ENCODE measurements around the gene DDI2. TPM values are rescaled to one million over a fixed set of nuclear protein-coding genes. Genes with fewer than 3 reads are reported as not detected.

Gene DDI2
- polyA plus RNA-seq, 1 donor from 2014 or later, result 3.8 TPM

DNA sequence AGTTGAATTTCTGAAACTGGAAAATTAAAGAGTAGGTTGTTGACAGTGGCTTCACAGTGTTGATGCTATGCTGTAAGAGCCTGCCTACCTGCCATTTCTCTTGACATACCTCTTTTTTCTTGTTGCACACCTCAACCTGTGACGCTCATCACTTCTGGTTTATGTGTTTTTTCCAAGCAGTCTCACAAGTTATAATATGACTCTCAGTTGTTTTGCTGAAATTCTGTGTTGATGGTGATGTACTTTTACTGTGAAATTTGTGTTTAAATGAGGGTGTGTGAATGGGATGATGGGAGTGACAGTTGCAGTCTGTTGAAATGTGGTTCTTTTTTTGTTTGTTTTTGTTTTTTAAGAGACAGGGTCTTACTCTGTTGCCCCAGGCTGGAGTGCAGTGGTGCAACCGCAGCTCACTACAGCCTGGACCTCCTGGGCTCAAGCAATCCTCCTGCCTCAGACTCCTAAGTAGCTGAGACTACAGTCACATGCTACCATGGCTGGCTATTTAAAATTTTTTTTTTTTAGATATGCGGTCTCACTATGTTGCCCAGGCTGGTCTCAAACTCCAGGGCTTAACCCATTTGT, 7.0 kb downstream of the DDI2 start:
- no peak overlapping the region for H3K27ac ChIP-seq (ENCODE audit: low read length)
- H2AFZ ChIP-seq (ENCODE audit: low read depth, low read length), result no peak overlapping the region
- no peaks in the 10 kb centered on the region for H3K36me3 ChIP-seq (ENCODE audit: insufficient read depth, low read length)
- H3K79me2 ChIP-seq (replicated peaks; ENCODE audit: insufficient read depth, low read length), result peaks cover 47% of the 10 kb centered on the region
- no peak overlapping the region for H3K9ac ChIP-seq (ENCODE audit: low read length)
- no peak overlapping the region for H3K4me3 ChIP-seq (ENCODE audit: low read length)
- H3K4me2 ChIP-seq (ENCODE audit: low read length), result no peak overlapping the region
- H3K9me2 ChIP-seq (ENCODE audit: insufficient read depth, low read length), result no peaks in the 10 kb centered on the region
- H3K9me3 ChIP-seq (ENCODE audit: low read length), result no peaks in the 10 kb centered on the region
- no peaks in the 10 kb centered on the region for H3F3A ChIP-seq (ENCODE audit: insufficient read depth, low read length, poor library complexity, severe bottlenecking)
- TF ChIP-seq CTCF (IDR thresholded peaks at IDR 0.05; ENCODE audit: poor library complexity, severe bottlenecking), result no peak
- no peak for TF ChIP-seq REST (IDR thresholded peaks at IDR 0.05; ENCODE audit: borderline replicate concordance)
- TF ChIP-seq POLR2AphosphoS5 (IDR thresholded peaks at IDR 0.05), result no peak
- TF ChIP-seq EZH2 (IDR thresholded peaks at IDR 0.05; ENCODE audit: borderline replicate concordance, insufficient read depth, low read length, poor library complexity, severe bottlenecking), result no peak
- TF ChIP-seq SMC3 (conservative IDR thresholded peaks at IDR 0.05; ENCODE audit: poor library complexity), result no peak
- no peak for TF ChIP-seq MXI1 (conservative IDR thresholded peaks at IDR 0.05; ENCODE audit: poor library complexity, severe bottlenecking)
- no peak for TF ChIP-seq TAF1 (IDR thresholded peaks at IDR 0.05; ENCODE audit: low read depth)
- no peak for TF ChIP-seq EP300 (conservative IDR thresholded peaks at IDR 0.05; ENCODE audit: poor library complexity, severe bottlenecking)
- no peak for TF ChIP-seq RAD21 (conservative IDR thresholded peaks at IDR 0.05)
- H4K20me1 ChIP-seq (ENCODE audit: insufficient read depth), result no peaks in the 10 kb centered on the region
- no peaks in the 10 kb centered on the region for H3K27me3 ChIP-seq (ENCODE audit: insufficient read depth, low read depth, low read length)

DNA sequence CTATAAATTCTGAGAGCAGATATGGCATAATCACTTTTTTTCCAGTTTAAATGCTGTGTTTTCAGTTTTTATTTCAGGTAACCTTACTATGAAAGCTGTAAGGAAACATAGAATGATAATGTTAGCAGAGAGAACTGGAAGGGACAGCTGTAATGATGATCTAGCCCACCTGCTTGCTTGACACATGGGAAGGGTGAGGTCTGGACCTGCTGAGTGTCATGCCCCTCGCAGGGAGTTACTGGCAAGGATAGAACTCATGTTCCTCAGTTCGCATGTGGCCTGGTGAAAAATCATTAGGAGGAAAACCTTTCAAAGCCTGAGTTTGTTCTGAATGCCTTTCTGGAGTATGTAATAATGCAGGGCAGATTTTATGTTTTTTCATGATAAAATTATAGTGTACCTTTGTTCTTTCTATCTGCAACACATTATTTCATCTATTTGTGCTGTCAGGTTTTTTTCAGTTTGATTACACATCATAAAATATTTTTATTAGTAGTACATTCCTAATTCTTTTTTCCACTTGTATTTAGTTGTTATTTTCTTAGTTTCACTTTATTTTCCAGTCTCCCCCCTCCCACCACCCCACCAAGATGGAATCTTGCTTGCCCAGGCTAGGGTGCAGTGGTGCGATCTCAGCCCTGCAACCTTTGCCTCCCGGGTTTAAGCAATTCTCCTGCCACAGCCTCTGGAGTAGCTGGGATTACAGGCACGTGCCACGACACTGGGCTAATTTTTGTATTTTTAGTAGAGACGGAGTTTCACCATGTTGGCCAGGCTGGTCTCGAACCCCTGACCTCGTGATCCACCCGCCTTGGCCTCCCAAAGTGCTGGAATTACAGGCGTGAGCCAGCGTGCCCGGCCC, 8.0 kb downstream of the DDI2 start:
- TF ChIP-seq EZH2 (IDR thresholded peaks at IDR 0.05; ENCODE audit: borderline replicate concordance, insufficient read depth, low read length, poor library complexity, severe bottlenecking), result no peak
- no peak for TF ChIP-seq POLR2AphosphoS5 (IDR thresholded peaks at IDR 0.05)
- TF ChIP-seq REST (IDR thresholded peaks at IDR 0.05; ENCODE audit: borderline replicate concordance), result no peak
- no peak for TF ChIP-seq MXI1 (conservative IDR thresholded peaks at IDR 0.05; ENCODE audit: poor library complexity, severe bottlenecking)
- TF ChIP-seq SMC3 (conservative IDR thresholded peaks at IDR 0.05; ENCODE audit: poor library complexity), result no peak
- no peak for TF ChIP-seq RAD21 (conservative IDR thresholded peaks at IDR 0.05)
- H3K79me2 ChIP-seq (replicated peaks; ENCODE audit: insufficient read depth, low read length), result peaks cover 39% of the 10 kb centered on the region
- H4K20me1 ChIP-seq (ENCODE audit: insufficient read depth), result no peaks in the 10 kb centered on the region

More for the DNA sequence above, 8.0 kb downstream of the DDI2 start:
- Histone ChIP-seq H3K27ac (ENCODE audit: low read length) (no peak overlapping the region), H2AFZ (ENCODE audit: low read depth, low read length) (no peak overlapping the region), H3K27me3 (ENCODE audit: insufficient read depth, low read depth, low read length) (no peaks in the 10 kb centered on the region), H3K9me3 (ENCODE audit: low read length) (no peaks in the 10 kb centered on the region), H3K9ac (ENCODE audit: low read length) (no peak overlapping the region), H3K4me2 (ENCODE audit: low read length) (no peak overlapping the region), H3F3A (ENCODE audit: insufficient read depth, low read length, poor library complexity, severe bottlenecking) (no peaks in the 10 kb centered on the region), H3K9me2 (ENCODE audit: insufficient read depth, low read length) (no peaks in the 10 kb centered on the region), H3K4me3 (ENCODE audit: low read length) (no peak overlapping the region), H3K36me3 (ENCODE audit: insufficient read depth, low read length) (no peaks in the 10 kb centered on the region)

Measured in neural cell (in vitro differentiated cells).